HepG2 (cell line): ENCODE data around the gene CNBD2. TPM values are rescaled to one million over a fixed set of nuclear protein-coding genes. Genes with fewer than 3 reads are reported as not detected.
A peak's percentile ranks its signal among the peaks of the same experiment; 100 is the strongest.

Experiments used
- HCFC1 ChIP-seq: fragments of 150-350 bp; IDR thresholded peaks from 2 replicates; pipeline ENCODE4 v1.6.1; 2014; ENCODE audit warnings: low read depth, low read length
- ISX ChIP-seq: sonication (generic); formaldehyde crosslinking; conservative IDR thresholded peaks from 2 replicates; pipeline ENCODE4 v1.5.0; 2020; ENCODE audit warnings: missing genetic modification reagents
- MBNL3 ChIP-seq: fragments of 250-450 bp; sonication (Bioruptor Pico); conservative IDR thresholded peaks from 2 replicates; pipeline ENCODE4 v1.8.0; 2022; ENCODE audit warnings: mild to moderate bottlenecking, inconsistent platforms
- MED1 ChIP-seq: sonication (generic); formaldehyde crosslinking; IDR thresholded peaks from 2 replicates; pipeline ENCODE4 v1.4.0; 2020; ENCODE audit warnings: missing genetic modification reagents
- PAF1 ChIP-seq: IDR thresholded peaks from 2 replicates; pipeline ENCODE4 v1.6.1; 2016; ENCODE audit warnings: missing genetic modification reagents, missing compliant biosample characterization
- THAP11 ChIP-seq: IDR thresholded peaks from 2 replicates; pipeline ENCODE4 v1.6.1; 2016; ENCODE audit warnings: missing biosample characterization, missing genetic modification reagents
- ZFP36 ChIP-seq: fragments of 150-350 bp; IDR thresholded peaks from 2 replicates; pipeline ENCODE4 v1.6.1; 2018; ENCODE audit warnings: borderline replicate concordance, low read length, low read depth; ENCODE audit not compliant: partially characterized antibody
- ZFP37 ChIP-seq: sonication (generic); formaldehyde crosslinking; IDR thresholded peaks from 2 replicates; pipeline ENCODE4 v1.4.0; 2020; ENCODE audit warnings: missing genetic modification reagents, borderline replicate concordance
- ZNF230 ChIP-seq: sonication (generic); formaldehyde crosslinking; IDR thresholded peaks from 2 replicates; pipeline ENCODE4 v1.4.0; 2020; ENCODE audit warnings: mild to moderate bottlenecking, missing genetic modification reagents
- ZNF530 ChIP-seq: sonication (generic); formaldehyde crosslinking; IDR thresholded peaks from 2 replicates; pipeline ENCODE4 v1.5.0; 2020; ENCODE audit warnings: low read depth, mild to moderate bottlenecking, missing genetic modification reagents
- polyA plus RNA-seq, 8 experiments: library from polyadenylated mRNA; depleted of rRNA in 3 of 8; stranded (reverse) in 7 of 8; unstranded in 1 of 8; fragments of >200 nt; fragmentation: Illumina TruSeq in 4 of 8; extraction: Trizol in 4 of 8; gene quantifications; 2 replicates each; pipeline versions ENCODE4 v1.2.1 to v1.2.3, GENCODE V29; 2011 to 2016; ENCODE audit warnings: low read depth in 4 of 8, missing spikeins in 1 of 8, mixed read lengths in 1 of 8; ENCODE audit not compliant: insufficient read depth in 1 of 8
- total RNA-seq, 5 experiments: library from RNA; depleted of rRNA; stranded (reverse); fragments of >200 nt; fragmentation: Illumina TruSeq; extraction: Trizol; gene quantifications; 2 replicates each; pipeline ENCODE4 v1.2.3, GENCODE V29; 2016; ENCODE audit warnings: low read depth in 1 of 5
- TF ChIP-seq, protein P1 (sequence below): sonication (generic); formaldehyde crosslinking; IDR thresholded peaks from 2 replicates; pipeline ENCODE4 v1.9.0; 2021; ENCODE audit warnings: missing genetic modification reagents, borderline replicate concordance
- TF ChIP-seq, protein P2 (sequence below): sonication (generic); formaldehyde crosslinking; IDR thresholded peaks from 2 replicates; pipeline ENCODE4 v1.4.0; 2020; ENCODE audit warnings: missing genetic modification reagents, borderline replicate concordance
- TF ChIP-seq, protein P3 (sequence below): sonication (generic); formaldehyde crosslinking; IDR thresholded peaks from 2 replicates; pipeline ENCODE4 v1.5.1; 2020; ENCODE audit warnings: mild to moderate bottlenecking, missing genetic modification reagents, moderate library complexity
- TF ChIP-seq, protein P4 (sequence below), 2 experiments: sonication (generic) in 1 of 2; formaldehyde crosslinking in 1 of 2; IDR thresholded peaks; 2 replicates each; pipeline versions ENCODE4 v1.5.1 to v1.6.1; 2011 to 2020; ENCODE audit warnings: borderline replicate concordance in 1 of 2, low read depth in 1 of 2, low read length in 1 of 2, mild to moderate bottlenecking in 1 of 2, missing genetic modification reagents in 1 of 2, moderate library complexity in 1 of 2
- TF ChIP-seq, protein P5 (sequence below): sonication (generic); formaldehyde crosslinking; IDR thresholded peaks from 2 replicates; pipeline ENCODE4 v1.4.0; 2020; ENCODE audit warnings: mild to moderate bottlenecking, missing genetic modification reagents
- TF ChIP-seq, protein P6 (sequence below): IDR thresholded peaks from 2 replicates; pipeline ENCODE4 v1.6.1; 2016; ENCODE audit warnings: low read depth, borderline replicate concordance
- TF ChIP-seq, protein P7 (sequence below): IDR thresholded peaks from 2 replicates; pipeline ENCODE4 v1.6.1; 2016; ENCODE audit warnings: missing genetic modification reagents, missing compliant biosample characterization

The CNBD2 gene
- total and polyA plus RNA-seq, 2 of the 13 experiments (the other 11 are each of a cell fraction or from before 2014, with no cell fraction given): 12.4 to 22.8 TPM

DNA sequence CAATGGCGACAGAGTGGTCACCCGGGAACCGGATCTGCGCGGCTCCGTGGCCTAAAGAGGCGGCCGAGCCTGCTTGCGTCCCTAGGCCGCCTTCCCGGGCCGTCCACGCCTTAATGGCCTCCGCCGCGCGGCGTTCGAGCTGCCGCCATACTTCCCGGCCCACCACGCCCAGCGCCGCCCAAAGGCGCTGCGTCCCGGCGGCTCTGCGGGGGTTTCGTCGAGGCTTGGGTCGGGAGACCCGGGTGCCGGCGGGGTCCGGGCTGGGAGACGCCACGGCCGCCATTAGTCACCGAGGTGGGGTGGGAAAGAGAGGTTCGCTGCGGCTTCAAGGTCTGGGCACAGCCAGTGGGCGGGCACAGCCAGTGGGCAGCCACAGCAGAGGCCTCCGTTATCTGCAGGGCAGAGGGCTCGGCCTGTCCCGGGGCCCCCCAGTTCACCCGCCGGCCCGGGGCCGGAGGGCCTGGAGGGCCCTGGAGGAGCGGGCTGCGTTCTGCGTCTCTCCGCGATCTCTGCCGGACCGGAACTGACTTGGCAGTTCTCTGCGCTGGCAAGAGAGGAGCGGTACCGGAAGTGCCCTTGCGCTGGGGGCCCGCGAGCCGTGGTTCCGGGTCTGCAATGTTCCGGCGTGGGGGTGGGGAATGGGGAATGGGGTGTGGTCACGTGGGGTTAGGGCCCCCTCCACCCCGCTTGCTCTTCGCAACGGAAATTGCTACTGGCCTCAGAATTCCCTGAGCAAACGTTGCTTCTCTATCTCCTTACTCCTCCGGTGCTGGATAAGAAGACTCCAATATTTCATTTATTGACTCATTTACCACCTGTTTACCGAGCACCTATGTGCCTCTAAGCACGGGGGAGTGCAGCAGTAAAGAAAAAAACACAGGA is 82.3 kb downstream of the CNBD2 start (continued):
- TF ChIP-seq, protein P1, sequence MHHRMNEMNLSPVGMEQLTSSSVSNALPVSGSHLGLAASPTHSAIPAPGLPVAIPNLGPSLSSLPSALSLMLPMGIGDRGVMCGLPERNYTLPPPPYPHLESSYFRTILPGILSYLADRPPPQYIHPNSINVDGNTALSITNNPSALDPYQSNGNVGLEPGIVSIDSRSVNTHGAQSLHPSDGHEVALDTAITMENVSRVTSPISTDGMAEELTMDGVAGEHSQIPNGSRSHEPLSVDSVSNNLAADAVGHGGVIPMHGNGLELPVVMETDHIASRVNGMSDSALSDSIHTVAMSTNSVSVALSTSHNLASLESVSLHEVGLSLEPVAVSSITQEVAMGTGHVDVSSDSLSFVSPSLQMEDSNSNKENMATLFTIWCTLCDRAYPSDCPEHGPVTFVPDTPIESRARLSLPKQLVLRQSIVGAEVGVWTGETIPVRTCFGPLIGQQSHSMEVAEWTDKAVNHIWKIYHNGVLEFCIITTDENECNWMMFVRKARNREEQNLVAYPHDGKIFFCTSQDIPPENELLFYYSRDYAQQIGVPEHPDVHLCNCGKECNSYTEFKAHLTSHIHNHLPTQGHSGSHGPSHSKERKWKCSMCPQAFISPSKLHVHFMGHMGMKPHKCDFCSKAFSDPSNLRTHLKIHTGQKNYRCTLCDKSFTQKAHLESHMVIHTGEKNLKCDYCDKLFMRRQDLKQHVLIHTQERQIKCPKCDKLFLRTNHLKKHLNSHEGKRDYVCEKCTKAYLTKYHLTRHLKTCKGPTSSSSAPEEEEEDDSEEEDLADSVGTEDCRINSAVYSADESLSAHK (CRISPR knock-in tag): peak; percentile 91; the same call in 1 of the 2 replicates
- TF ChIP-seq ZNF230 (CRISPR knock-in tag) (peak; percentile 94), ZFP36 (no peak), ZNF530 (CRISPR knock-in tag) (no peak), MED1 (CRISPR knock-in tag) (peak; percentile 84), MBNL3 (no peak), HCFC1 (peak; percentile 79), THAP11 (CRISPR knock-in tag) (peak; percentile 94), ZFP37 (CRISPR knock-in tag) (no peak), ISX (CRISPR knock-in tag) (no peak), PAF1 (CRISPR knock-in tag) (no peak)
- TF ChIP-seq, protein P2, sequence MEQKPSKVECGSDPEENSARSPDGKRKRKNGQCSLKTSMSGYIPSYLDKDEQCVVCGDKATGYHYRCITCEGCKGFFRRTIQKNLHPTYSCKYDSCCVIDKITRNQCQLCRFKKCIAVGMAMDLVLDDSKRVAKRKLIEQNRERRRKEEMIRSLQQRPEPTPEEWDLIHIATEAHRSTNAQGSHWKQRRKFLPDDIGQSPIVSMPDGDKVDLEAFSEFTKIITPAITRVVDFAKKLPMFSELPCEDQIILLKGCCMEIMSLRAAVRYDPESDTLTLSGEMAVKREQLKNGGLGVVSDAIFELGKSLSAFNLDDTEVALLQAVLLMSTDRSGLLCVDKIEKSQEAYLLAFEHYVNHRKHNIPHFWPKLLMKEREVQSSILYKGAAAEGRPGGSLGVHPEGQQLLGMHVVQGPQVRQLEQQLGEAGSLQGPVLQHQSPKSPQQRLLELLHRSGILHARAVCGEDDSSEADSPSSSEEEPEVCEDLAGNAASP: peak; percentile 74
- TF ChIP-seq, protein P3, sequence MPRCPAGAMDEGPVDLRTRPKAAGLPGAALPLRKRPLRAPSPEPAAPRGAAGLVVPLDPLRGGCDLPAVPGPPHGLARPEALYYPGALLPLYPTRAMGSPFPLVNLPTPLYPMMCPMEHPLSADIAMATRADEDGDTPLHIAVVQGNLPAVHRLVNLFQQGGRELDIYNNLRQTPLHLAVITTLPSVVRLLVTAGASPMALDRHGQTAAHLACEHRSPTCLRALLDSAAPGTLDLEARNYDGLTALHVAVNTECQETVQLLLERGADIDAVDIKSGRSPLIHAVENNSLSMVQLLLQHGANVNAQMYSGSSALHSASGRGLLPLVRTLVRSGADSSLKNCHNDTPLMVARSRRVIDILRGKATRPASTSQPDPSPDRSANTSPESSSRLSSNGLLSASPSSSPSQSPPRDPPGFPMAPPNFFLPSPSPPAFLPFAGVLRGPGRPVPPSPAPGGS: peak; percentile 96
- TF ChIP-seq, protein P4, sequence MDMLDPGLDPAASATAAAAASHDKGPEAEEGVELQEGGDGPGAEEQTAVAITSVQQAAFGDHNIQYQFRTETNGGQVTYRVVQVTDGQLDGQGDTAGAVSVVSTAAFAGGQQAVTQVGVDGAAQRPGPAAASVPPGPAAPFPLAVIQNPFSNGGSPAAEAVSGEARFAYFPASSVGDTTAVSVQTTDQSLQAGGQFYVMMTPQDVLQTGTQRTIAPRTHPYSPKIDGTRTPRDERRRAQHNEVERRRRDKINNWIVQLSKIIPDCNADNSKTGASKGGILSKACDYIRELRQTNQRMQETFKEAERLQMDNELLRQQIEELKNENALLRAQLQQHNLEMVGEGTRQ (IDR thresholded peaks at IDR 0.05; ENCODE audit: low read depth, low read length): peak; percentile 92
- TF ChIP-seq, protein P4 (CRISPR knock-in tag; IDR thresholded peaks at IDR 0.05; ENCODE audit: borderline replicate concordance): peak; percentile 96
- TF ChIP-seq, protein P5, sequence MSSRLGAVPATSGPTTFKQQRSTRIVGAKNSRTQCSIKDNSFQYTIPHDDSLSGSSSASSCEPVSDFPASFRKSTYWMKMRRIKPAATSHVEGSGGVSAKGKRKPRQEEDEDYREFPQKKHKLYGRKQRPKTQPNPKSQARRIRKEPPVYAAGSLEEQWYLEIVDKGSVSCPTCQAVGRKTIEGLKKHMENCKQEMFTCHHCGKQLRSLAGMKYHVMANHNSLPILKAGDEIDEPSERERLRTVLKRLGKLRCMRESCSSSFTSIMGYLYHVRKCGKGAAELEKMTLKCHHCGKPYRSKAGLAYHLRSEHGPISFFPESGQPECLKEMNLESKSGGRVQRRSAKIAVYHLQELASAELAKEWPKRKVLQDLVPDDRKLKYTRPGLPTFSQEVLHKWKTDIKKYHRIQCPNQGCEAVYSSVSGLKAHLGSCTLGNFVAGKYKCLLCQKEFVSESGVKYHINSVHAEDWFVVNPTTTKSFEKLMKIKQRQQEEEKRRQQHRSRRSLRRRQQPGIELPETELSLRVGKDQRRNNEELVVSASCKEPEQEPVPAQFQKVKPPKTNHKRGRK (CRISPR knock-in tag): no peak
- TF ChIP-seq, protein P6, sequence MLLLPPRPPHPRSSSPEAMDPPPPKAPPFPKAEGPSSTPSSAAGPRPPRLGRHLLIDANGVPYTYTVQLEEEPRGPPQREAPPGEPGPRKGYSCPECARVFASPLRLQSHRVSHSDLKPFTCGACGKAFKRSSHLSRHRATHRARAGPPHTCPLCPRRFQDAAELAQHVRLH (CRISPR knock-in tag): peak; percentile 98
- TF ChIP-seq, protein P7, sequence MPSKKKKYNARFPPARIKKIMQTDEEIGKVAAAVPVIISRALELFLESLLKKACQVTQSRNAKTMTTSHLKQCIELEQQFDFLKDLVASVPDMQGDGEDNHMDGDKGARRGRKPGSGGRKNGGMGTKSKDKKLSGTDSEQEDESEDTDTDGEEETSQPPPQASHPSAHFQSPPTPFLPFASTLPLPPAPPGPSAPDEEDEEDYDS (CRISPR knock-in tag): peak; percentile 94
